ENCODE measurements around the gene WFDC10A.
"Not testable (repeated sequence)": the region's sequence is repeated elsewhere in the genome, so short reads cannot be mapped to it uniquely, and the experiment has no call there.

Gene WFDC10A

DNA sequence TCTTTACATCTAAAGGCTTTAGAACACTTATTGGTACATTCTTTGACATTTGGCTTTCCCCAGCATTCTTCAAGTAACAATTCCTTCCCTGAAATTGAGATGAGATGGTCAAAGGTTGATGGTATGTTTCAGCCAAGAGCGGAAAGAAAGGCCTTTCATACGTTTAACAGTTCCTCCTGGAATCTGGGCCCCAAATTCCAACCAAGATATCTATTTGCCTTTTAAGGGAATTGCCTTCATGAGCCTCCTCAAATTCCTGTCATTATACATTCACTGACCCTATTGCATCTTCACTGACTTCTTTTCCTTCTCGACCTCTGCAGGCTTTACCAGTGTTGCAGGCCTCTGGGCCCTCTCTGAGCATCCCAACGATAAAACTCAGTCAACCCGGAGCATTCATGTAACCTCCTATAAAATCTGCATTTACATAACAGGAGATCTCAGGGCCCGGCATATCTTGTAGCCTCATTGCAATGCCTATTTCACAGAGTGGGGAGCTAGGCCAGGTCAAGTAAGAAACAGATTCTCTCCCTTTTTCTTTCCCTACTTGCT lies 19.8 kb downstream of the WFDC10A start:
- no peak for DNase-seq

DNA sequence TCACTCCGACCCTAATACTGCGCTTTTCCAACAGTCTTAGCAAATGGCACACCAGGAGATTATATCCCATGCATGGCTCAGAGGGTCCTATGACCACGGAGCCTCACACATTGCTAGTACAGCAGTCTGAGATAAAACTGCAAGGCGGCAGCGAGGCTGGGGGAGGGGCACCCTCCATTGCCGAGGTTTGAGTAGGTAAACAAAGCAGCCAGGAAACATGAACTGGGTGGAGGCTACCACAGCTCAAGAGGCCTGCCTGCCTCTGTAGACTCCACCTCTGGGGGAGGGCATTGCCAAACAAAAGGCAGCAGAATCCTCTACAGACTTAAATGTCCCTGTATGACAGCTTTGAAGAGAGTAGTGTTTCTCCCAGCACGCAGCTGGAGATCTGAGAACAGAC lies 22.2 kb downstream of the WFDC10A start:
- DNase-seq = not testable (repeated sequence)

DNA sequence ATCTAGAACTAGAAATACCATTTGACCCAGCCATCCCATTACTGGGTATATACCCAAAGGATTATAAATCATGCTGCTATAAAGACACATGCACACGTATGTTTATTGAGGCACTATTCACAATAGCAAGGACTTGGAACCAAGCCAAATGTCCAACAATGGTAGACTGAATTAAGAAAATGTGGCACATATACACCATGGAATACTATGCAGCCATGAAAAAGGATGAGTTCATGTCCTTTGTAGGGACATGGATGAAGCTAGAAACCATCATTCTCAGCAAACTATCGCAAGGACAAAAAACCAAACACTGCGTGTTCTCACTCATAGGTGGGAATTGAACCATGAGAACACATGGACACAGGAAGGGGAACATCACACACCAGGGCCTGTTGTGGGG lies 27.5 kb downstream of the WFDC10A start:
- DNase-seq = not testable (repeated sequence)

DNA sequence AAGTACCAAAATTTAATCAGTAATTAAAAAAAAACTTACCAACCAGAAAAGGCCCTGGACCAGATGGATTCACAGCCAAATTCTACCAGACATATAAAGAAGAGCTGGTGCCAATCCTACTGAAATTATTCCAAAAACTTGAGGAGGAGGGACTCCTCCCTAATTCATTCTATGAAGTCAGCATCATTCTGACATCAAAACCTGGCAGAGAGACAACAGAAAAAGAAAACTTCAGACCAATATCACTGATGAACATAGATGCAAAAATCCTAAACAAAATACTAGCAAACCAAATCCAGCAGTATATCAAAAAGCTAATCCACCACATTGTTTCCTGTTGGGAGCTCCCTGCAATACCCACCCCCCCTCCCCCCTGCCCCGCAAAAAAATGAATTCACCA lies 40.6 kb downstream of the WFDC10A start, which contains the start of gene WFDC11:
TSS of gene WFDC11 (minus strand) at position 101 of the 400 bp plus-strand sequence. CDS start 19,639 bp downstream, outside the sequence.
- DNase-seq = no peak

DNA sequence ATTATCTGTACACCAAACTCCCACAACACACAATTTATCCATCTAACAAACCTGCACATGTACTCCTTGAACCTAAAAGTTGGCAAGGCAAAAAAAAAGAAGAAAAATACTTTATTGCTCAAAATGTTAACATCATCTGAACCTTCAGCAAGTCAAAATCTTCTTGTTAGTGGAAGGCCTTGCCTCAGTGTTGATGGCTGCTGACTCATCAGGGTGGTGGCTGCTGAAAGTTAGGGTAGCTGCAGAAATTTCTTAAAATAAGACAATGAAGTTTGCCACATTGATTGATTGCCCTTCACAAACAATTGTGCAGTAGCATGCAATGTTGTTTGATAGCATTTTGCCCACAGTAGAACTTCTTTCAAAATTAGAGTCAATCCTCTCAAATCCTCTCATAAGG lies 43.2 kb downstream of the WFDC10A start:
- DNase-seq = no peak

DNA sequence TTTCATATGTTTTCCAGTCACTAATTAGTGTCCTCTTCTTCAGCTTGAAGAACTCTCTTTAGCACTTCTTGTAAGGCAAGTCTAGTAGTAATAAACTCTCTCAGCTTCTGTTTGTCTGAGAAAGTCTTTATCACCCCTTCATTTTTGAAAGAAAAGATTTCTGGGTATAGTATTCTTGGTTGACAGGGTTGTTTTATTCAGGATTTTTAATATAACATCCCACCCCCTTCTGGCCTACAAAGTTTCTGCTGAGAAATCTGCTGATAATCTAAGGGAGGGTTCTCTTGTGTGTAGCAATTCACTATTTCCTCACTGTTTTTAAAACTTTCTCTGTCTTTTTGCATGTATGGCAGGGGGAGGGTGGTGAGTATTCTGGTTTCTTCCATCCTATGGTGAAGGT lies 50.1 kb downstream of the WFDC10A start:
- DNase-seq = no peak

Measured in activated CD4-positive, alpha-beta T cell treated with anti-CD3 and anti-CD28 coated beads for 4 hours (primary cell).